Stimulated activated CD8-positive, alpha-beta memory T cell treated with anti-CD3 and anti-CD28 coated beads, Interleukin-15, amount 100 ng/mL, for 1 hour (primary cell): ENCODE results near the gene NUPR1.
"Not testable (repeated sequence)": the region's sequence is repeated elsewhere in the genome, so short reads cannot be mapped to it uniquely, and the experiment has no call there.

Experiments used
- DNase-seq: peaks from one replicate; pipeline ENCODE4 v3.0.0-alpha.2; 2020; ENCODE audit warnings: low read depth

Gene NUPR1

GRCh38 chr16:28497861-28498599 lies 40.7 kb downstream of the NUPR1 start:
- DNase-seq = no peak

GRCh38 chr16:28497386-28497785 lies 41.4 kb downstream of the NUPR1 start:
- DNase-seq = no peak

- DNase-seq = no peak
These were observed 41.9 kb downstream of the NUPR1 start for GRCh38 chr16:28496844-28497243.

- no peak for DNase-seq
These were observed 42.7 kb downstream of the NUPR1 start for GRCh38 chr16:28495795-28496749.

- DNase-seq = no peak
These were observed 43.5 kb downstream of the NUPR1 start for GRCh38 chr16:28495098-28495793.

- DNase-seq = peak; percentile 73
These were observed 44.5 kb downstream of the NUPR1 start, which contains the start of gene APOBR for GRCh38 chr16:28494121-28494851. Gene APOBR (plus strand): TSS chr16:28494643. CDS start chr16:28494682, 39 bp downstream.

- no peak for DNase-seq
These were observed 46.3 kb downstream of the NUPR1 start for GRCh38 chr16:28492511-28492910.

- peak; percentile 68 for DNase-seq
These were observed 46.8 kb downstream of the NUPR1 start, which contains the start of gene CLN3 for GRCh38 chr16:28491970-28492474. Gene CLN3 (minus strand): TSS chr16:28492074. CDS start chr16:28491759, 315 bp downstream.

- DNase-seq = no peak
These were observed 47.4 kb downstream of the NUPR1 start for GRCh38 chr16:28491230-28491969.

- no peak for DNase-seq
These were observed 52.5 kb downstream of the NUPR1 start for GRCh38 chr16:28486266-28486665.

GRCh38 chr16:28483361-28483760 lies 55.4 kb downstream of the NUPR1 start:
- DNase-seq = not testable (repeated sequence)
